Lower lobe of right lung (tissue), 2 donors: ENCODE measurements around the gene OR2F2. TPM values are rescaled to one million over a fixed set of nuclear protein-coding genes. Genes with fewer than 3 reads are reported as not detected.

ENCODE experiments used
- ATAC-seq, 2 donors: fragments of 200-7000 bp; cut with Tn5 transposase; one replicate each; pipeline ENCODE4 v1.9.1; 2020 to 2022; ENCODE audit warnings: mild to moderate bottlenecking in 2 of 2, moderate library complexity in 2 of 2
- DNase-seq: peaks from one replicate; pipeline ENCODE4 v3.0.0-alpha.2; 2020
- H3K27ac ChIP-seq: fragments of 200-600 bp; one replicate; pipeline ENCODE4 v1.8.0; 2022
- H3K27me3 ChIP-seq: fragments of 200-600 bp; one replicate; pipeline ENCODE4 v1.8.0; 2022; ENCODE audit warnings: low read depth
- H3K36me3 ChIP-seq: fragments of 200-600 bp; one replicate; pipeline ENCODE4 v1.8.0; 2022; ENCODE audit warnings: mild to moderate bottlenecking
- H3K4me1 ChIP-seq: fragments of 200-600 bp; one replicate; pipeline ENCODE4 v1.8.0; 2022
- H3K4me3 ChIP-seq: fragments of 200-600 bp; one replicate; pipeline ENCODE4 v1.8.0; 2022; ENCODE audit warnings: mild to moderate bottlenecking
- H3K9me3 ChIP-seq: fragments of 200-600 bp; one replicate; pipeline ENCODE4 v1.8.0; 2022
- CTCF ChIP-seq: fragments of 200-600 bp; IDR thresholded peaks from one replicate; pipeline ENCODE4 v1.8.0; 2022; ENCODE audit warnings: antibody characterized with exemption, mild to moderate bottlenecking
- intact Hi-C: fragments of 100-400 bp; cut with DNase I; formaldehyde crosslinking; loops from one replicate; pipeline ENCODE4 v1.11.0; 2022
- total RNA-seq: library from RNA; stranded (reverse); fragmentation: NEBNext Ultra II Directional; extraction: Animal tissue kit (Norgen Biotek cat#: 25700); gene quantifications from one replicate; pipeline ENCODE4 v1.2.1, GENCODE V29; 2021
- donor health status: DM: no; HTN: yes; CAD: no; lungs with severe emphysema.

Gene OR2F2
- total RNA-seq, 1 donor from 2014 or later = not detected

GRCh38 chr7:143938379-143939243 is 3.6 kb downstream of the OR2F2 start:
- H3K4me1 ChIP-seq = no peaks in the 10 kb centered on the region
- no peaks in the 10 kb centered on the region for H3K36me3 ChIP-seq
- H3K27me3 ChIP-seq = no peaks in the 10 kb centered on the region
- ATAC-seq (no peak), DNase-seq (no peak)
- no peaks in the 10 kb centered on the region for H3K9me3 ChIP-seq
- no peak for TF ChIP-seq CTCF
- intact Hi-C loops = no loop called here
- no peak overlapping the region for H3K27ac ChIP-seq
- no peak overlapping the region for H3K4me3 ChIP-seq

- intact Hi-C loops = no loop called here
- Histone ChIP-seq H3K27me3 (no peaks in the 10 kb centered on the region), H3K27ac (no peak overlapping the region), H3K4me3 (no peak overlapping the region), H3K36me3 (no peaks in the 10 kb centered on the region), H3K9me3 (no peaks in the 10 kb centered on the region), H3K4me1 (no peaks in the 10 kb centered on the region)
- ATAC-seq = no peak
- DNase-seq = no peak
- TF ChIP-seq CTCF = no peak
These were observed 10.4 kb downstream of the OR2F2 start for GRCh38 chr7:143945423-143945822.

GRCh38 chr7:143947111-143947510 is 12.1 kb downstream of the OR2F2 start:
- Histone ChIP-seq H3K36me3 (no peaks in the 10 kb centered on the region), H3K4me3 (no peak overlapping the region), H3K9me3 (no peaks in the 10 kb centered on the region), H3K27ac (no peak overlapping the region), H3K4me1 (no peaks in the 10 kb centered on the region), H3K27me3 (no peaks in the 10 kb centered on the region)
- no peak for ATAC-seq
- DNase-seq = no peak
- intact Hi-C loops = no loop called here
- TF ChIP-seq CTCF = no peak

- H3K27ac ChIP-seq = no peak overlapping the region
- DNase-seq (no peak), ATAC-seq (no peak)
- H3K27me3 ChIP-seq = peaks cover under 1% of the 10 kb centered on the region
- no peak for TF ChIP-seq CTCF
- H3K9me3 ChIP-seq = no peaks in the 10 kb centered on the region
- no peak overlapping the region for H3K4me3 ChIP-seq
- no peaks in the 10 kb centered on the region for H3K4me1 ChIP-seq
- H3K36me3 ChIP-seq = no peaks in the 10 kb centered on the region
- intact Hi-C loops = no loop called here
These were observed 13.7 kb downstream of the OR2F2 start for GRCh38 chr7:143948733-143949132.

- Histone ChIP-seq H3K4me1 (no peaks in the 10 kb centered on the region), H3K9me3 (no peaks in the 10 kb centered on the region), H3K27me3 (peaks cover 3% of the 10 kb centered on the region), H3K27ac (no peak overlapping the region), H3K36me3 (no peaks in the 10 kb centered on the region), H3K4me3 (no peak overlapping the region)
- intact Hi-C loops = no loop called here
- no peak for TF ChIP-seq CTCF
- no peak for DNase-seq
- ATAC-seq = no peak
These were observed 18.4 kb downstream of the OR2F2 start for GRCh38 chr7:143953421-143953820.
